AG04450 (cell line): ENCODE results near the gene FOXF1. TPM values are rescaled to one million over a fixed set of nuclear protein-coding genes. Genes with fewer than 3 reads are reported as not detected.

Source experiments
- CTCF ChIA-PET: fragments of 300-600, 350-600 bp; formaldehyde crosslinking; extraction: SDS; loops from one replicate; lab custom pipeline; 2022; ENCODE audit warnings: antibody characterized with exemption, inconsistent platforms; lab: Charles Lee
- POLR2A ChIA-PET: fragments of 350-600 bp; formaldehyde crosslinking; extraction: SDS; loops from one replicate; lab custom pipeline; 2021; ENCODE audit warnings: antibody characterized with exemption, inconsistent platforms; lab: Yijun Ruan, JAX
- DNase-seq: peaks from one replicate; pipeline ENCODE4 v3.0.0-alpha.2; 2011; ENCODE audit warnings: low read depth, low spot score
- H3K27ac ChIP-seq: one replicate; pipeline ENCODE4 v1.5.1; 2012; ENCODE audit warnings: low read depth, low read length, control low read depth
- H3K27me3 ChIP-seq: one replicate; pipeline ENCODE4 v1.6.0; 2012; ENCODE audit warnings: low read length; ENCODE audit not compliant: control insufficient read depth, insufficient read depth
- H3K4me3 ChIP-seq: 2 replicates; pipeline ENCODE4 v1.5.1; 2011; ENCODE audit warnings: mild to moderate bottlenecking, low read depth, low read length, control low read depth
- H3K9me3 ChIP-seq: 2 replicates; pipeline ENCODE4 v1.5.1; 2012; ENCODE audit warnings: low read length; ENCODE audit not compliant: control insufficient read depth, insufficient read depth
- CTCF ChIP-seq: IDR thresholded peaks from 2 replicates; pipeline ENCODE4 v1.5.1; 2011; ENCODE audit warnings: low read depth, low read length, control low read depth, inconsistent platforms
- polyA plus RNA-seq: library from polyadenylated mRNA; depleted of rRNA; stranded (reverse); fragments of >200 nt; gene quantifications from 2 replicates; pipeline ENCODE4 v1.2.3, GENCODE V29; 2011

The FOXF1 gene
- polyA plus RNA-seq, 1 experiment, result 61.0 TPM

- DNase-seq, result no peak
- H3K4me3 ChIP-seq, result no peak overlapping the region
- H3K27ac ChIP-seq, result no peak overlapping the region
- H3K27me3 ChIP-seq, result no peaks in the 10 kb centered on the region
- ChIA-PET CTCF (interaction anchor here (0.6 to 2.1 kb wide), 2 partner anchors 11 to 459 kb away, joined by 6 to 12 read pairs; no protein-coding TSS in a partner anchor), POLR2A (no interaction called here)
- TF ChIP-seq CTCF, result no peak
- H3K9me3 ChIP-seq, result peaks cover 12% of the 10 kb centered on the region; the same call in 1 of the 2 replicates
Observed at GRCh38 chr16:86531641-86532525, 21.6 kb downstream of the FOXF1 start.

- no peak overlapping the region for H3K4me3 ChIP-seq
- ChIA-PET POLR2A (no interaction called here), CTCF (interaction anchor here (0.6 kb wide), 1 partner anchor 460 kb away, joined by 3 read pairs; no protein-coding TSS in a partner anchor)
- no peak for TF ChIP-seq CTCF
- no peaks in the 10 kb centered on the region for H3K27me3 ChIP-seq
- H3K9me3 ChIP-seq, result peaks cover 9% of the 10 kb centered on the region; the same call in 1 of the 2 replicates
- DNase-seq, result no peak
- no peak overlapping the region for H3K27ac ChIP-seq
Observed at GRCh38 chr16:86532526-86532815, 22.1 kb downstream of the FOXF1 start.

GRCh38 chr16:86533076-86533475, 22.7 kb downstream of the FOXF1 start:
- Histone ChIP-seq H3K27ac (no peak overlapping the region), H3K9me3 (peaks cover 6% of the 10 kb centered on the region; the same call in 1 of the 2 replicates), H3K4me3 (no peak overlapping the region), H3K27me3 (no peaks in the 10 kb centered on the region)
- CTCF ChIA-PET, result interaction anchor here (0.6 to 0.8 kb wide), 3 partner anchors 460 to 714 kb away, joined by 3 to 5 read pairs (median 3); no protein-coding TSS in a partner anchor
- no peak for TF ChIP-seq CTCF
- POLR2A ChIA-PET, result interaction anchor here (1.2 kb wide), 1 partner anchor 21 kb away, joined by 3 read pairs; no protein-coding TSS in a partner anchor
- no peak for DNase-seq

GRCh38 chr16:86533767-86534351, 23.5 kb downstream of the FOXF1 start:
- H3K27ac ChIP-seq, result no peak overlapping the region
- H3K27me3 ChIP-seq, result no peaks in the 10 kb centered on the region
- TF ChIP-seq CTCF, result no peak
- ChIA-PET POLR2A (interaction anchor here (1.2 kb wide), 1 partner anchor 20 kb away, joined by 3 read pairs; no protein-coding TSS in a partner anchor), CTCF (interaction anchor here (0.7 kb wide), 1 partner anchor 461 kb away, joined by 5 read pairs; no protein-coding TSS in a partner anchor)
- DNase-seq, result no peak
- no peaks in the 10 kb centered on the region for H3K9me3 ChIP-seq
- no peak overlapping the region for H3K4me3 ChIP-seq
